Gastrocnemius medialis (tissue), 4 donors: ENCODE measurements around the gene MAFF.

Experiments used
- POLR2A ChIP-seq, 2 donors: fragments of 450-650 bp; IDR thresholded peaks; one replicate each; pipeline ENCODE4 v1.6.1; 2017; ENCODE audit warnings: antibody characterized with exemption in 2 of 2, mild to moderate bottlenecking in 2 of 2, moderate library complexity in 2 of 2
- TF ChIP-seq, protein P1 (sequence below), 5 experiments: fragments of 450-650 bp in 3 of 5; fragments of 200-600 bp in 2 of 5; sonication (generic) in 2 of 5; IDR thresholded peaks in 4 of 5; conservative IDR thresholded peaks in 1 of 5; 1 replicate in 4 of 5; 2 replicates in 1 of 5; pipeline ENCODE4 v1.5.1; 2016 to 2019; ENCODE audit warnings: antibody characterized with exemption in 5 of 5, mild to moderate bottlenecking in 3 of 5, moderate library complexity in 3 of 5

DNA sequence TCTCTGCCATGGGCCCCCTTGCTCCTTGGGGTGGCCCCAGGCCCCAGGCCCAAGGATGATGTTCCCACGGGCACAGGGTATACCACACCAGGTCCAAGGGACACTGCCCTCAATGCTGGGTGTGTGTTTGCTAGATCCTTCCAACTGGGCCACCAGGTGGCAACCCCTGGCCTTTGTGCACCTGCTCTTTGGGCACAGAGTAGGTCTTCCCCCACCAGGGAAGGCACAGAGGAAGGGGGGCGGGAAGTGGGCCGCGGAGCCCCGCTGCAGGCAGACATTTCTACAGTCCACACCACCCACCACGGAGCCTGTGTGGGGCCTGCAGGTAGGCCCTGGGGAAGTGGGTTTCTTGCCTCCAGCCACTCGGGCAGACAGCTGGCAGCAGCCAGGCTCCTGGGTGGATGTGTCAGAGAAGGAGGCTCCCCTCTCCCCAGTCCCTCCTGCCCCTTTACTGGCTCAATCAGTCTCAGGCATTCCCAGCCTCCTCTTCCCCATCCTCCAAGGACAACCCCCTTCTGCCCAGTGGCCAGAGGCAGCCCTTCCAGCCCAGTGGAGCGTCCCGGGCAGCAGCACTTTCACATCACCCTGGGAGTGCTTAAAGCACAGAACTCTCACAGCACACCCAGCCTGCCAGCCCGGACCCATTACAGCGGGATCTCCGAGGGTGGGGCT lies 21.6 kb downstream of the MAFF start:
- TF ChIP-seq, protein P1, sequence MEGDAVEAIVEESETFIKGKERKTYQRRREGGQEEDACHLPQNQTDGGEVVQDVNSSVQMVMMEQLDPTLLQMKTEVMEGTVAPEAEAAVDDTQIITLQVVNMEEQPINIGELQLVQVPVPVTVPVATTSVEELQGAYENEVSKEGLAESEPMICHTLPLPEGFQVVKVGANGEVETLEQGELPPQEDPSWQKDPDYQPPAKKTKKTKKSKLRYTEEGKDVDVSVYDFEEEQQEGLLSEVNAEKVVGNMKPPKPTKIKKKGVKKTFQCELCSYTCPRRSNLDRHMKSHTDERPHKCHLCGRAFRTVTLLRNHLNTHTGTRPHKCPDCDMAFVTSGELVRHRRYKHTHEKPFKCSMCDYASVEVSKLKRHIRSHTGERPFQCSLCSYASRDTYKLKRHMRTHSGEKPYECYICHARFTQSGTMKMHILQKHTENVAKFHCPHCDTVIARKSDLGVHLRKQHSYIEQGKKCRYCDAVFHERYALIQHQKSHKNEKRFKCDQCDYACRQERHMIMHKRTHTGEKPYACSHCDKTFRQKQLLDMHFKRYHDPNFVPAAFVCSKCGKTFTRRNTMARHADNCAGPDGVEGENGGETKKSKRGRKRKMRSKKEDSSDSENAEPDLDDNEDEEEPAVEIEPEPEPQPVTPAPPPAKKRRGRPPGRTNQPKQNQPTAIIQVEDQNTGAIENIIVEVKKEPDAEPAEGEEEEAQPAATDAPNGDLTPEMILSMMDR (IDR thresholded peaks at IDR 0.05 in 4 of 5, conservative IDR thresholded peaks at IDR 0.05 in 1 of 5), result no peak
- TF ChIP-seq POLR2A (IDR thresholded peaks at IDR 0.05), result no peak
